ENCODE results near the gene SMARCD3. TPM values are rescaled to one million over a fixed set of nuclear protein-coding genes. Genes with fewer than 3 reads are reported as not detected.

SMARCD3 gene
- total RNA-seq (2021) (4.6 and 5.7 TPM in 2 replicates), Bru-seq, nascent RNA (percentile 24 among the genes with signal in this experiment), BruChase-seq, experiment 1, labeled RNA remaining after a 2-hour chase (percentile 35 among the genes with signal in this experiment), BruChase-seq, experiment 2, labeled RNA remaining after a 6-hour chase (percentile 24 among the genes with signal in this experiment)
- long read RNA-seq, transcript SMARCD3-203 (14 exons, 2,018 nt): major isoform, 8 of 16 reads
- long read RNA-seq, partial matches to known transcripts: 3 of 16 reads
- long read RNA-seq, other reads (novel, unspliced or antisense): 4 of 16 reads

- H3K9me2 ChIP-seq (ENCODE audit: insufficient read depth): no peaks in the 10 kb centered on the region
- H3K79me2 ChIP-seq (ENCODE audit: low read depth): no peaks in the 10 kb centered on the region
- peak within 1 kb of the TSS; percentile 60 for H3K4me3 ChIP-seq
- H3F3A ChIP-seq (ENCODE audit: insufficient read depth, low read depth): peaks cover 8% of the 10 kb centered on the region
- TF ChIP-seq EZH2 (IDR thresholded peaks at IDR 0.05; ENCODE audit: low read depth) (no peak), CTCF (conservative IDR thresholded peaks at IDR 0.05) (no peak)
- H3K27me3 ChIP-seq (ENCODE audit: insufficient read depth, low read depth): peaks cover 58% of the 10 kb centered on the region
- no peaks in the 10 kb centered on the region; the same call in 1 of the 2 replicates for H3K4me1 ChIP-seq (replicated peaks; ENCODE audit: insufficient read depth)
- BruUV-seq (replicated peaks): no TSS peak
- ChIA-PET POLR2A (ENCODE audit: unreplicated experiment) (no interaction called here), CTCF (no interaction called here)
- peak within 1 kb of the TSS; percentile 78; the same call in 1 of the 2 replicates for H2AFZ ChIP-seq
- intact Hi-C loops (cut with micrococcal nuclease; ENCODE audit: unreplicated experiment): no loop called here
- DNase-seq: peak in 1 of 2 experiments; percentile 59
- H3K36me3 ChIP-seq (ENCODE audit: low read depth): no peaks in the 10 kb centered on the region
- no peak within 1 kb of the TSS for H3K27ac ChIP-seq
- 0 out of 2 replicates have a peak, but pooled peaks cover 3% of the 10 kb centered on the region for H4K20me1 ChIP-seq (ENCODE audit: insufficient read depth)
- H3K9me3 ChIP-seq (ENCODE audit: insufficient read depth, low read depth): no peaks in the 10 kb centered on the region
- H3K4me2 ChIP-seq: peak within 1 kb of the TSS; percentile 93
Observed at GRCh38 chr7:151248346-151249033, at the start of gene SMARCD3. TSS of gene SMARCD3 (minus strand) at chr7:151248694. CDS start at chr7:151248562, 132 bp downstream.

- Histone ChIP-seq H3K4me1 (replicated peaks; ENCODE audit: insufficient read depth) (no peaks in the 10 kb centered on the region), H3K4me2 (no peak overlapping the region), H3K79me2 (ENCODE audit: low read depth) (no peaks in the 10 kb centered on the region), H3K9me2 (ENCODE audit: insufficient read depth) (no peaks in the 10 kb centered on the region; the same call in 1 of the 2 replicates), H3K36me3 (ENCODE audit: low read depth) (no peaks in the 10 kb centered on the region), H3F3A (ENCODE audit: insufficient read depth, low read depth) (no peaks in the 10 kb centered on the region; the same call in 1 of the 2 replicates), H3K4me3 (no peak overlapping the region), H3K27ac (no peak overlapping the region), H3K9me3 (ENCODE audit: insufficient read depth, low read depth) (no peaks in the 10 kb centered on the region), H2AFZ (no peak overlapping the region), H3K27me3 (ENCODE audit: insufficient read depth, low read depth) (peaks cover 80% of the 10 kb centered on the region), H4K20me1 (ENCODE audit: insufficient read depth) (no peaks in the 10 kb centered on the region)
- intact Hi-C loops (cut with micrococcal nuclease; ENCODE audit: unreplicated experiment): no loop called here
- no TSS peak for BruUV-seq (replicated peaks)
- DNase-seq: no peak
- ChIA-PET POLR2A (ENCODE audit: unreplicated experiment) (no interaction called here), CTCF (no interaction called here)
- TF ChIP-seq EZH2 (IDR thresholded peaks at IDR 0.05; ENCODE audit: low read depth) (no peak), CTCF (conservative IDR thresholded peaks at IDR 0.05) (no peak)
Observed at GRCh38 chr7:151296202-151296992, 47.9 kb upstream of the SMARCD3 start.

GRCh38 chr7:151292850-151293249 is 44.4 kb upstream of the SMARCD3 start:
- Histone ChIP-seq H3K79me2 (ENCODE audit: low read depth) (no peaks in the 10 kb centered on the region), H3K4me1 (replicated peaks; ENCODE audit: insufficient read depth) (no peaks in the 10 kb centered on the region), H2AFZ (no peak overlapping the region), H3K9me2 (ENCODE audit: insufficient read depth) (no peaks in the 10 kb centered on the region; the same call in 1 of the 2 replicates), H4K20me1 (ENCODE audit: insufficient read depth) (no peaks in the 10 kb centered on the region), H3K27me3 (ENCODE audit: insufficient read depth, low read depth) (peaks cover 86% of the 10 kb centered on the region), H3K27ac (no peak overlapping the region), H3K4me2 (no peak overlapping the region), H3K36me3 (ENCODE audit: low read depth) (no peaks in the 10 kb centered on the region), H3F3A (ENCODE audit: insufficient read depth, low read depth) (no peaks in the 10 kb centered on the region), H3K4me3 (no peak overlapping the region), H3K9me3 (ENCODE audit: insufficient read depth, low read depth) (no peaks in the 10 kb centered on the region)
- CTCF ChIA-PET: no interaction called here
- intact Hi-C loops (cut with micrococcal nuclease; ENCODE audit: unreplicated experiment): no loop called here
- BruUV-seq (replicated peaks): no TSS peak
- no peak for DNase-seq
- POLR2A ChIA-PET (ENCODE audit: unreplicated experiment): no interaction called here
- TF ChIP-seq CTCF (conservative IDR thresholded peaks at IDR 0.05) (no peak), EZH2 (IDR thresholded peaks at IDR 0.05; ENCODE audit: low read depth) (no peak)
